Naive thymus-derived CD4-positive, alpha-beta T cell (primary cell): ENCODE results near the gene HM13. TPM values are rescaled to one million over a fixed set of nuclear protein-coding genes. Genes with fewer than 3 reads are reported as not detected.
A peak's percentile ranks its signal among the peaks of the same experiment; 100 is the strongest.
"Not testable (repeated sequence)": the region's sequence is repeated elsewhere in the genome, so short reads cannot be mapped to it uniquely, and the experiment has no call there.

ENCODE experiments used
- ATAC-seq: fragments of 150-1000 bp; cut with Tn5 transposase; 2 replicates; pipeline ENCODE4 v1.10.0; 2021; ENCODE audit warnings: mild to moderate bottlenecking, moderate library complexity
- CTCF ChIA-PET: fragments of 350-600 bp; sonication (Branson Sonifier 250); formaldehyde crosslinking; loops from one replicate; lab custom pipeline; 2021; ENCODE audit warnings: antibody characterized with exemption; lab: Charles Lee
- POLR2A ChIA-PET: fragments of 350-600 bp; sonication (Branson Sonifier 250); formaldehyde crosslinking; loops from one replicate; lab custom pipeline; 2021; ENCODE audit warnings: antibody characterized with exemption, inconsistent platforms; lab: Charles Lee
- DNase-seq, 9 donors: peaks; one replicate each; pipeline versions ENCODE4 v3.0.0 to v3.0.0-alpha.2; 2020 to 2022; ENCODE audit warnings: mixed read lengths in 1 of 9
- H3K27ac ChIP-seq: one replicate; pipeline ENCODE4 v1.7.0; 2013; ENCODE audit warnings: mild to moderate bottlenecking, low read depth, low read length, moderate library complexity
- H3K27me3 ChIP-seq, 2 donors: one replicate each; pipeline ENCODE4 v1.7.0; 2013; ENCODE audit warnings: low read length in 2 of 2, mild to moderate bottlenecking in 2 of 2, moderate library complexity in 2 of 2; ENCODE audit not compliant: control insufficient read depth in 2 of 2, insufficient read depth in 2 of 2
- H3K36me3 ChIP-seq, 3 experiments: 1 replicate in 2 of 3; 2 replicates in 1 of 3; pipeline ENCODE4 v1.7.0; 2013; ENCODE audit warnings: low read length in 3 of 3, mild to moderate bottlenecking in 3 of 3, moderate library complexity in 1 of 3; ENCODE audit not compliant: insufficient read depth in 3 of 3, control insufficient read depth in 2 of 3
- H3K4me1 ChIP-seq, 2 donors: one replicate each; pipeline ENCODE4 v1.7.0; 2013; ENCODE audit warnings: low read length in 2 of 2, mild to moderate bottlenecking in 2 of 2, moderate library complexity in 1 of 2; ENCODE audit not compliant: control insufficient read depth in 2 of 2, insufficient read depth in 2 of 2
- H3K4me3 ChIP-seq: 2 replicates; pipeline ENCODE4 v1.7.0; 2013; ENCODE audit warnings: mild to moderate bottlenecking, low read length
- H3K9me3 ChIP-seq, 3 experiments: 1 replicate in 2 of 3; 2 replicates in 1 of 3; pipeline ENCODE4 v1.7.0; 2013; ENCODE audit warnings: low read length in 3 of 3; ENCODE audit not compliant: control insufficient read depth in 2 of 3
- H3K27ac Mint-ChIP-seq, 9 donors: one replicate each; pipeline ENCODE4 v1.8.0; 2020 to 2022; ENCODE audit warnings: mixed read lengths in 9 of 9, mild to moderate bottlenecking in 8 of 9, moderate library complexity in 5 of 9, inconsistent platforms in 2 of 9
- H3K27me3 Mint-ChIP-seq, 5 donors: one replicate each; pipeline ENCODE4 v1.8.0; 2021 to 2022; ENCODE audit warnings: mixed read lengths in 5 of 5, mild to moderate bottlenecking in 1 of 5
- H3K36me3 Mint-ChIP-seq, 5 donors: one replicate each; pipeline ENCODE4 v1.8.0; 2020 to 2022; ENCODE audit warnings: mixed read lengths in 5 of 5, mild to moderate bottlenecking in 3 of 5, inconsistent platforms in 1 of 5
- H3K4me1 Mint-ChIP-seq, 7 donors: one replicate each; pipeline ENCODE4 v1.8.0; 2020 to 2022; ENCODE audit warnings: mixed read lengths in 7 of 7, mild to moderate bottlenecking in 3 of 7, inconsistent platforms in 1 of 7
- H3K4me3 Mint-ChIP-seq, 10 donors: one replicate each; pipeline ENCODE4 v1.8.0; 2020 to 2022; ENCODE audit warnings: mild to moderate bottlenecking in 10 of 10, mixed read lengths in 10 of 10, moderate library complexity in 6 of 10, inconsistent platforms in 2 of 10
- H3K9me3 Mint-ChIP-seq, 11 donors: one replicate each; pipeline ENCODE4 v1.8.0; 2020 to 2022; ENCODE audit warnings: mixed read lengths in 11 of 11, mild to moderate bottlenecking in 4 of 11, inconsistent platforms in 1 of 11, moderate library complexity in 1 of 11
- intact Hi-C, 2 donors: fragments of 100-400 bp; cut with micrococcal nuclease; formaldehyde crosslinking; loops; one replicate each; pipeline ENCODE4 v1.15.1; 2023
- polyA plus RNA-seq, 2 donors: library from polyadenylated mRNA; unstranded; fragments of 300-500 nt; fragmentation: Illumina TruSeq; gene quantifications; one replicate each; pipeline ENCODE4 v1.2.3, GENCODE V29; 2021
- total RNA-seq, 6 experiments: library from RNA in 5 of 6; stranded (reverse) in 5 of 6; gene quantifications; 1 replicate in 5 of 6; 2 replicates in 1 of 6; pipeline ENCODE4 v1.2.3 and lab custom pipeline; 2021 to 2026

The HM13 gene
- total and polyA plus RNA-seq, 7 experiments from 2014 or later: 102 to 197 (median 133) TPM

GRCh38 chr20:31605902-31606803 lies 91.9 kb downstream of the HM13 start:
- Mint-ChIP-seq H3K9me3 (no peaks in the 10 kb centered on the region), H3K4me1 (peaks cover 7 to 29% (median 17%) of the 10 kb centered on the region in 7 donors), H3K27me3 (peaks cover 24 to 62% (median 33%) of the 10 kb centered on the region in 5 donors), H3K36me3 (no peaks in the 10 kb centered on the region), H3K4me3 (peak overlapping the region; percentile 85 to 97 (median 96)), H3K27ac (peak overlapping the region in 3 of 9 donors; percentile 17 to 73 (median 32))
- peaks cover 0 to 11% of the 10 kb centered on the region in 2 donors for H3K27me3 ChIP-seq
- H3K27ac ChIP-seq: peak overlapping the region; percentile 42
- intact Hi-C loops: loop anchor here (1.0 to 2.0 kb wide), 4 partner anchors 7 to 117 kb away; partner anchors contain the start of gene HM13 (in 2 of the 2)
- peak overlapping the region; percentile 97 for H3K4me3 ChIP-seq
- CTCF ChIA-PET: interaction anchor here (13.1 kb wide), 1 partner anchor 43 kb away, joined by 568 read pairs; no protein-coding TSS in a partner anchor
- H3K4me1 ChIP-seq: peaks cover 5 to 27% of the 10 kb centered on the region in 2 donors
- no peak for ATAC-seq
- POLR2A ChIA-PET: interaction anchor here (1.7 to 2.7 kb wide), 2 partner anchors 32 to 46 kb away, joined by 6 to 23 read pairs; no protein-coding TSS in a partner anchor
- peak in 5 of 9 donors; percentile 7 to 37 (median 18) for DNase-seq
- H3K9me3 ChIP-seq: no peaks in the 10 kb centered on the region
- no peaks in the 10 kb centered on the region for H3K36me3 ChIP-seq

GRCh38 chr20:31606804-31607639 lies 92.8 kb downstream of the HM13 start:
- ATAC-seq: no peak
- Histone ChIP-seq H3K27me3 (peaks cover 0 to 11% of the 10 kb centered on the region in 2 donors), H3K4me3 (no peak overlapping the region), H3K9me3 (no peaks in the 10 kb centered on the region), H3K36me3 (no peaks in the 10 kb centered on the region), H3K27ac (no peak overlapping the region), H3K4me1 (peaks cover 5 to 27% of the 10 kb centered on the region in 2 donors)
- DNase-seq: no peak
- Mint-ChIP-seq H3K27me3 (peaks cover 24 to 69% (median 35%) of the 10 kb centered on the region in 5 donors), H3K9me3 (no peaks in the 10 kb centered on the region), H3K27ac (no peak overlapping the region), H3K4me3 (peak overlapping the region in 7 of 10 donors; percentile 85 to 97 (median 96)), H3K36me3 (no peaks in the 10 kb centered on the region), H3K4me1 (peaks cover 7 to 29% (median 17%) of the 10 kb centered on the region in 7 donors)
- ChIA-PET CTCF (interaction anchor here (13.1 kb wide), 1 partner anchor 44 kb away, joined by 568 read pairs; no protein-coding TSS in a partner anchor), POLR2A (interaction anchor here (0.6 kb wide), 1 partner anchor 341 kb away, joined by 3 read pairs; no protein-coding TSS in a partner anchor)
- intact Hi-C loops: no loop called here

GRCh38 chr20:31607640-31608250 lies 93.5 kb downstream of the HM13 start:
- CTCF ChIA-PET: interaction anchor here (13.1 kb wide), 1 partner anchor 45 kb away, joined by 568 read pairs; no protein-coding TSS in a partner anchor
- no peaks in the 10 kb centered on the region for H3K9me3 ChIP-seq
- intact Hi-C loops: no loop called here
- H3K27ac ChIP-seq: no peak overlapping the region
- peaks cover 5 to 29% of the 10 kb centered on the region in 2 donors for H3K4me1 ChIP-seq
- ATAC-seq (no peak), DNase-seq (no peak)
- Mint-ChIP-seq H3K4me1 (peaks cover 7 to 27% (median 17%) of the 10 kb centered on the region in 7 donors), H3K27me3 (peaks cover 18 to 65% (median 30%) of the 10 kb centered on the region in 5 donors), H3K36me3 (no peaks in the 10 kb centered on the region), H3K4me3 (peak overlapping the region in 1 of 10 donors; percentile 68), H3K27ac (no peak overlapping the region), H3K9me3 (no peaks in the 10 kb centered on the region)
- H3K4me3 ChIP-seq: no peak overlapping the region
- no peaks in the 10 kb centered on the region for H3K36me3 ChIP-seq
- peaks cover 0 to 11% of the 10 kb centered on the region in 2 donors for H3K27me3 ChIP-seq
- POLR2A ChIA-PET: interaction anchor here (1.2 to 1.7 kb wide), 2 partner anchors 9 to 34 kb away, joined by 3 read pairs; no protein-coding TSS in a partner anchor

- no peaks in the 10 kb centered on the region for H3K36me3 Mint-ChIP-seq
- no peaks in the 10 kb centered on the region for H3K9me3 Mint-ChIP-seq
- Histone ChIP-seq H3K9me3 (no peaks in the 10 kb centered on the region), H3K36me3 (no peaks in the 10 kb centered on the region), H3K4me1 (peaks cover 5 to 23% of the 10 kb centered on the region in 2 donors), H3K27me3 (peaks cover 0 to 11% of the 10 kb centered on the region in 2 donors), H3K4me3 (no peak overlapping the region), H3K27ac (no peak overlapping the region)
- POLR2A ChIA-PET: interaction anchor here (1.2 to 1.7 kb wide), 2 partner anchors 10 to 35 kb away, joined by 3 read pairs; no protein-coding TSS in a partner anchor
- no peak overlapping the region for H3K27ac Mint-ChIP-seq
- intact Hi-C loops: no loop called here
- CTCF ChIA-PET: interaction anchor here (13.1 kb wide), 1 partner anchor 45 kb away, joined by 568 read pairs; no protein-coding TSS in a partner anchor
- no peak overlapping the region for H3K4me3 Mint-ChIP-seq
- no peak for DNase-seq
- peaks cover 7 to 27% (median 17%) of the 10 kb centered on the region in 7 donors for H3K4me1 Mint-ChIP-seq
- H3K27me3 Mint-ChIP-seq: peaks cover 16 to 65% (median 27%) of the 10 kb centered on the region in 5 donors
- no peak for ATAC-seq
Measured at GRCh38 chr20:31608251-31608945, 94.2 kb downstream of the HM13 start.

GRCh38 chr20:31612271-31612640 lies 98.0 kb downstream of the HM13 start:
- H3K27me3 Mint-ChIP-seq: peaks cover 4 to 35% (median 10%) of the 10 kb centered on the region in 5 donors
- not testable (repeated sequence) for H3K27ac ChIP-seq, H3K4me3 Mint-ChIP-seq, H3K36me3 Mint-ChIP-seq, H3K9me3 Mint-ChIP-seq, H3K9me3 ChIP-seq, H3K4me1 ChIP-seq, H3K4me1 Mint-ChIP-seq, H3K36me3 ChIP-seq, H3K27me3 ChIP-seq, H3K4me3 ChIP-seq, DNase-seq, ATAC-seq
- CTCF ChIA-PET: interaction anchor here (0.6 to 13.1 kb wide), 19 partner anchors 7 to 120 kb away, joined by 3 to 568 read pairs (median 4); partner anchors contain the start of genes BCL2L1 and ID1
- H3K27ac Mint-ChIP-seq: peak overlapping the region in 1 of 9 donors; percentile 43
- intact Hi-C loops: loop anchor here (1.0 kb wide), 4 partner anchors 39 to 98 kb away; partner anchors contain the start of gene HM13 (in 1 of the 2)
- POLR2A ChIA-PET: interaction anchor here (1.1 to 2.6 kb wide), 8 partner anchors 35 to 58 kb away, joined by 3 to 27 read pairs (median 8); no protein-coding TSS in a partner anchor
